HCT116 (cell line): ENCODE results near the gene C10orf105. TPM values are rescaled to one million over a fixed set of nuclear protein-coding genes. Genes with fewer than 3 reads are reported as not detected.

Source experiments
- ATAC-seq: fragments of 200-7000 bp; cut with Tn5 transposase; 2 replicates; pipeline ENCODE4 v1.9.1; 2020; ENCODE audit warnings: mild to moderate bottlenecking, moderate library complexity
- BruUV-seq: library from RNA; stranded (reverse); fragments of 400-500 nt; replicated peaks from 2 replicates; lab custom pipeline; 2021; lab: Mats Ljungman, UMichigan
- CTCF ChIA-PET: fragments of 300-600 bp; sonication (Branson Sonifier 250); formaldehyde crosslinking; loops from one replicate; lab custom pipeline; 2021; ENCODE audit warnings: antibody characterized with exemption; lab: Charles Lee
- POLR2A ChIA-PET: fragments of 300-600, 350-600 bp; sonication (Branson Sonifier 250); formaldehyde crosslinking; loops from one replicate; lab custom pipeline; 2021; ENCODE audit warnings: antibody characterized with exemption; lab: Charles Lee
- RAD21 ChIA-PET, 2 experiments: fragments of 300-600 bp; sonication (Branson Sonifier 250); formaldehyde crosslinking; loops; one replicate each; lab custom pipeline; 2023; ENCODE audit warnings: low total read pairs in 2 of 2; ENCODE audit not compliant: uncharacterized antibody in 2 of 2, unreplicated experiment in 2 of 2, low non-redundant PET in 1 of 2; lab: Charles Lee
- DNase-seq: peaks from one replicate; pipeline ENCODE4 v3.0.0-alpha.2; 2010; ENCODE audit warnings: low read depth, low spot score
- H2AFZ ChIP-seq: fragments of 200-600 bp; shearing (Covaris generic), sonication (generic); 2 replicates; pipeline ENCODE4 v1.6.1; 2017; ENCODE audit warnings: low read depth, mixed run types, mixed read lengths, antibody characterized with exemption, low read length; ENCODE audit not compliant: poor library complexity, severe bottlenecking
- H3K27ac ChIP-seq: 2 replicates; pipeline ENCODE4 v1.5.1; 2012; ENCODE audit warnings: low read depth, low read length
- H3K27me3 ChIP-seq: fragments of 200-600 bp; sonication (generic); 2 replicates; pipeline ENCODE4 v1.6.1; 2016; ENCODE audit warnings: mixed run types, low read length, mixed read lengths; ENCODE audit not compliant: insufficient read depth
- H3K36me3 ChIP-seq, 2 experiments: fragments of 200-500 bp in 1 of 2; fragments of 200-600 bp in 1 of 2; sonication (Bioruptor generic) in 1 of 2; sonication (generic) in 1 of 2; 2 replicates each; pipeline versions ENCODE4 v1.5.1 to v1.6.1; 2014 to 2016; ENCODE audit warnings: low read length in 2 of 2, inconsistent platforms in 1 of 2, mixed read lengths in 1 of 2, mixed run types in 1 of 2; ENCODE audit not compliant: insufficient read depth in 2 of 2, control insufficient read depth in 1 of 2
- H3K4me1 ChIP-seq, 2 experiments: fragments of 200-600 bp in 1 of 2; sonication (generic) in 1 of 2; 2 replicates each; pipeline versions ENCODE4 v1.5.1 to v1.6.1; 2012 to 2017; ENCODE audit warnings: low read length in 2 of 2, inconsistent platforms in 1 of 2, mild to moderate bottlenecking in 1 of 2, mixed read lengths in 1 of 2, mixed run types in 1 of 2, moderate library complexity in 1 of 2; ENCODE audit not compliant: insufficient read depth in 2 of 2, control insufficient read depth in 1 of 2
- H3K4me2 ChIP-seq: fragments of 200-600 bp; sonication (generic); 2 replicates; pipeline ENCODE4 v1.6.1; 2017; ENCODE audit warnings: mixed run types, low read length, mixed read lengths
- H3K4me3 ChIP-seq, 2 experiments: fragments of 200-600 bp in 1 of 2; sonication (generic) in 1 of 2; replicated peaks in 1 of 2; 2 replicates each; pipeline ENCODE4 v1.5.1; 2011 to 2016; ENCODE audit warnings: low read length in 2 of 2, control low read depth in 1 of 2, low read depth in 1 of 2, mild to moderate bottlenecking in 1 of 2, mixed read lengths in 1 of 2, mixed run types in 1 of 2
- H3K79me2 ChIP-seq: fragments of 200-600 bp; sonication (generic); 2 replicates; pipeline ENCODE4 v1.6.1; 2017; ENCODE audit warnings: mild to moderate bottlenecking, mixed run types, low read length, moderate library complexity, mixed read lengths; ENCODE audit not compliant: insufficient read depth
- H3K9ac ChIP-seq: fragments of 200-600 bp; sonication (generic); 2 replicates; pipeline ENCODE4 v1.6.1; 2016; ENCODE audit warnings: low read length, mixed read lengths
- H3K9me2 ChIP-seq: fragments of 200-600 bp; sonication (generic), shearing (Covaris generic); 2 replicates; pipeline ENCODE4 v1.6.1; 2017; ENCODE audit warnings: mixed run types, mild to moderate bottlenecking, moderate library complexity; ENCODE audit not compliant: insufficient read depth
- H3K9me3 ChIP-seq, 2 experiments: fragments of 200-500 bp in 1 of 2; fragments of 200-600 bp in 1 of 2; sonication (Bioruptor generic) in 1 of 2; sonication (generic) in 1 of 2; 2 replicates each; pipeline ENCODE4 v1.6.1; 2014 to 2017; ENCODE audit warnings: low read length in 2 of 2, mixed read lengths in 2 of 2, inconsistent platforms in 1 of 2, low read depth in 1 of 2, mild to moderate bottlenecking in 1 of 2, mixed run types in 1 of 2, moderate library complexity in 1 of 2; ENCODE audit not compliant: control insufficient read depth in 1 of 2, insufficient read depth in 1 of 2
- H4K20me1 ChIP-seq: fragments of 200-600 bp; sonication (generic), shearing (Covaris generic); 2 replicates; pipeline ENCODE4 v1.6.1; 2017; ENCODE audit warnings: mixed run types, mild to moderate bottlenecking, moderate library complexity; ENCODE audit not compliant: insufficient read depth
- CEBPB ChIP-seq: IDR thresholded peaks from 2 replicates; pipeline ENCODE4 v1.6.1; 2012; ENCODE audit warnings: low read depth
- EGR1 ChIP-seq: IDR thresholded peaks from 2 replicates; pipeline ENCODE4 v1.6.1; 2012; ENCODE audit warnings: low read depth
- EZH2phosphoT487 ChIP-seq: fragments of 200-600 bp; IDR thresholded peaks from 2 replicates; pipeline ENCODE4 v1.6.1; 2018; ENCODE audit warnings: antibody characterized with exemption, borderline replicate concordance
- FOSL1 ChIP-seq: IDR thresholded peaks from 2 replicates; pipeline ENCODE4 v1.6.1; 2012; ENCODE audit warnings: low read depth
- JUND ChIP-seq: IDR thresholded peaks from 2 replicates; pipeline ENCODE4 v1.6.1; 2012
- POLR2A ChIP-seq: IDR thresholded peaks from 2 replicates; pipeline ENCODE4 v1.7.0; 2011; ENCODE audit warnings: borderline replicate concordance; ENCODE audit not compliant: insufficient read depth, insufficient read length; ENCODE audit errors: extremely low read depth
- POLR2AphosphoS5 ChIP-seq: IDR thresholded peaks from 2 replicates; pipeline ENCODE4 v1.6.1; 2011; ENCODE audit warnings: mild to moderate bottlenecking, low read depth, low read length, moderate library complexity
- SIN3A ChIP-seq: IDR thresholded peaks from 2 replicates; pipeline ENCODE4 v1.6.1; 2012; ENCODE audit warnings: low read depth
- SRF ChIP-seq: IDR thresholded peaks from 2 replicates; pipeline ENCODE4 v1.6.1; 2012; ENCODE audit warnings: low read depth
- YY1 ChIP-seq: IDR thresholded peaks from 2 replicates; pipeline ENCODE4 v1.6.1; 2011; ENCODE audit warnings: low read length, low read depth, moderate library complexity, mild to moderate bottlenecking; ENCODE audit not compliant: insufficient replicate concordance; ENCODE audit errors: extremely low read depth
- intact Hi-C: fragments of 100-400 bp; cut with micrococcal nuclease; formaldehyde crosslinking; loops from 2 replicates; pipeline ENCODE4 v1.10.0; 2022
- total RNA-seq: library from RNA; stranded (reverse); gene quantifications from one replicate; pipeline ENCODE4 v1.2.1, GENCODE V29; 2021; ENCODE audit not compliant: unreplicated experiment
- TF ChIP-seq, protein P1 (sequence below), 3 experiments: fragments of 200-600 bp in 1 of 3; sonication (generic) in 1 of 3; IDR thresholded peaks in 2 of 3; conservative IDR thresholded peaks in 1 of 3; 2 replicates each; pipeline ENCODE4 v1.5.1; 2012 to 2017; ENCODE audit warnings: low read depth in 2 of 3, low read length in 2 of 3, antibody characterized with exemption in 1 of 3, borderline replicate concordance in 1 of 3, control low read depth in 1 of 3, mild to moderate bottlenecking in 1 of 3, mixed read lengths in 1 of 3, mixed run types in 1 of 3, moderate library complexity in 1 of 3; ENCODE audit not compliant: insufficient read depth in 1 of 3

Gene C10orf105
- total RNA-seq, 1 experiment from 2014 or later = not detected

DNA sequence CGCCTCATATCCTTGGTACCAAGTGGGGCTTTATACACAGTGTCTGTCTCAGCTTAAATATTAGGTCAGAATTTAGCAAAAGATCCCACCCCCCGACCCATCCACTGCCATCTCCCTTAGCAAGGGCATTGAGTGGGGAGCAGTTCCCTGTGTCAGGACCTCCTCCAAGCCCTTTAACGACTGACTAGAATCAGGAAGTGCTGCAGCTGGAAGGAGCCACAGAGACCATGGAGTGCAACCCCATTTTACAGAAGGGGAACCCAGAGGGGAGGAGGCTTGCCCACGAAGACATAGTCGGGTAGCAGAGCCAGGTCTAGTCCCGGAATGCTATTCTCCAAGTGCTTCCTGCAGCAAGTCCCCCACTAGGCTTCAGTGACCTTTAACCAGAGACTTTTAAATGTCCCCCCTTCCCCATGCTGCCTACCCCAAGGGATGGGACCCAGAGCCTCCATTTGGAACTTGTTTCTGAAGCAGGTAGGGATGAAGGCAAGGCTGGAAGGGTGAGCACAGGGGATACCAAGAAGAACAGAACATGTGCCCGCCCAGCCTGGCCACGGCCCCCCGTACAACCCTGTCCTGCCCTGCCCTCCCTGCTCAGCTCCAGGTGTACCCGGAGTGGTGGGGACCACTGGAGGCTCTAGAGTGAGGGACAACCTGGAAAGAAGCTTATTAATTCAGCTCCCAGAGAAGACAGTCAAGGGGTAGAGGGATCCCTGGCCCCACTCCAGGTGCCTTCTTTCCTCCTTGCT, 41.3 kb downstream of the C10orf105 start:
- RAD21 ChIA-PET = no interaction called here
- no peak overlapping the region for H3K4me2 ChIP-seq
- no peak for TF ChIP-seq POLR2A
- TF ChIP-seq POLR2AphosphoS5 = no peak
- TF ChIP-seq SIN3A = no peak
- TF ChIP-seq EGR1 = no peak
- TF ChIP-seq FOSL1 = no peak
- TF ChIP-seq SRF = no peak
- TF ChIP-seq JUND = no peak
- TF ChIP-seq, protein P1, sequence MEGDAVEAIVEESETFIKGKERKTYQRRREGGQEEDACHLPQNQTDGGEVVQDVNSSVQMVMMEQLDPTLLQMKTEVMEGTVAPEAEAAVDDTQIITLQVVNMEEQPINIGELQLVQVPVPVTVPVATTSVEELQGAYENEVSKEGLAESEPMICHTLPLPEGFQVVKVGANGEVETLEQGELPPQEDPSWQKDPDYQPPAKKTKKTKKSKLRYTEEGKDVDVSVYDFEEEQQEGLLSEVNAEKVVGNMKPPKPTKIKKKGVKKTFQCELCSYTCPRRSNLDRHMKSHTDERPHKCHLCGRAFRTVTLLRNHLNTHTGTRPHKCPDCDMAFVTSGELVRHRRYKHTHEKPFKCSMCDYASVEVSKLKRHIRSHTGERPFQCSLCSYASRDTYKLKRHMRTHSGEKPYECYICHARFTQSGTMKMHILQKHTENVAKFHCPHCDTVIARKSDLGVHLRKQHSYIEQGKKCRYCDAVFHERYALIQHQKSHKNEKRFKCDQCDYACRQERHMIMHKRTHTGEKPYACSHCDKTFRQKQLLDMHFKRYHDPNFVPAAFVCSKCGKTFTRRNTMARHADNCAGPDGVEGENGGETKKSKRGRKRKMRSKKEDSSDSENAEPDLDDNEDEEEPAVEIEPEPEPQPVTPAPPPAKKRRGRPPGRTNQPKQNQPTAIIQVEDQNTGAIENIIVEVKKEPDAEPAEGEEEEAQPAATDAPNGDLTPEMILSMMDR (IDR thresholded peaks at IDR 0.05 in 2 of 3, conservative IDR thresholded peaks at IDR 0.05 in 1 of 3; ENCODE audit: borderline replicate concordance in 1 of 3, insufficient read depth in 1 of 3, low read depth in 2 of 3, low read length in 2 of 3) = no peak
- TF ChIP-seq EZH2phosphoT487 = no peak
- TF ChIP-seq CEBPB = no peak
- no peak for TF ChIP-seq YY1
- TF ChIP-seq, all 23 proteins: peak for 0
- H2AFZ ChIP-seq = no peak overlapping the region
- H3K9me3 ChIP-seq = no peaks in the 10 kb centered on the region
- no peaks in the 10 kb centered on the region for H3K27me3 ChIP-seq
- no peak overlapping the region for H3K9ac ChIP-seq
- intact Hi-C loops = no loop called here
- no peak for DNase-seq
- BruUV-seq = no TSS peak
- H3K36me3 ChIP-seq = no peaks in the 10 kb centered on the region
- no peak overlapping the region for H3K27ac ChIP-seq
- ATAC-seq = no peak
- H3K9me2 ChIP-seq = no peaks in the 10 kb centered on the region
- ChIA-PET POLR2A (no interaction called here), CTCF (no interaction called here)
- H3K4me1 ChIP-seq = no peaks in the 10 kb centered on the region
- H3K79me2 ChIP-seq = no peaks in the 10 kb centered on the region
- no peaks in the 10 kb centered on the region for H4K20me1 ChIP-seq
- no peak overlapping the region for H3K4me3 ChIP-seq
